Measurements from ENCODE around the gene SPEM3. TPM values are rescaled to one million over a fixed set of nuclear protein-coding genes. Genes with fewer than 3 reads are reported as not detected.
A peak's percentile ranks its signal among the peaks of the same experiment; 100 is the strongest.

Gene SPEM3
- total RNA-seq, 1 donor from 2014 or later, result not detected

DNA sequence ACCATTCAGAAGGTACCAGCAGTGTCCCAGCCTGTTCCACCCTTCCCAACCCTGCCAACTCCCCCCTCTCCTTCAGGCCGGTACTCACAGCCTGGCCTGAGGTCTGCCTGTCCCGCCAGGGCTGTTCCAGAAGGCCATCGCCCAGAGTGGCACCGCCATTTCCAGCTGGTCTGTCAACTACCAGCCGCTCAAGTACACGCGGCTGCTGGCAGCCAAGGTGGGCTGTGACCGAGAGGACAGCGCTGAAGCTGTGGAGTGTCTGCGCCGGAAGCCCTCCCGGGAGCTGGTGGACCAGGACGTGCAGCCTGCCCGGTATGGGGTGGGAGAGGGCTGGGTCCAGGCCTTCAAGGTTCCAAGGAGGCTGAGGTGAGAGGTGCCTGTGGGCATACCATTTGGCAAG lies 13.8 kb upstream of the SPEM3 start:
- no peak for DNase-seq (ENCODE audit: low read depth)
- TF ChIP-seq CTCF (conservative IDR thresholded peaks at IDR 0.05; ENCODE audit: low read depth, low read length), result no peak
- H3K4me3 ChIP-seq (ENCODE audit: low read depth, low read length), result no peak overlapping the region

- no peak overlapping the region for H3K4me3 ChIP-seq (ENCODE audit: low read depth, low read length)
- TF ChIP-seq CTCF (conservative IDR thresholded peaks at IDR 0.05; ENCODE audit: low read depth, low read length), result no peak
Observed at GRCh38 chr17:7415784-7416183, 12.9 kb upstream of the SPEM3 start.

GRCh38 chr17:7416323-7416722 lies 12.3 kb upstream of the SPEM3 start:
- no peak for DNase-seq (ENCODE audit: low read depth)
- H3K4me3 ChIP-seq (ENCODE audit: low read depth, low read length), result no peak overlapping the region
- peak; percentile 18 for TF ChIP-seq CTCF (conservative IDR thresholded peaks at IDR 0.05; ENCODE audit: low read depth, low read length)

More at GRCh38 chr17:7415784-7416183, 12.9 kb upstream of the SPEM3 start:
- no peak for DNase-seq (ENCODE audit: low read depth)

DNA sequence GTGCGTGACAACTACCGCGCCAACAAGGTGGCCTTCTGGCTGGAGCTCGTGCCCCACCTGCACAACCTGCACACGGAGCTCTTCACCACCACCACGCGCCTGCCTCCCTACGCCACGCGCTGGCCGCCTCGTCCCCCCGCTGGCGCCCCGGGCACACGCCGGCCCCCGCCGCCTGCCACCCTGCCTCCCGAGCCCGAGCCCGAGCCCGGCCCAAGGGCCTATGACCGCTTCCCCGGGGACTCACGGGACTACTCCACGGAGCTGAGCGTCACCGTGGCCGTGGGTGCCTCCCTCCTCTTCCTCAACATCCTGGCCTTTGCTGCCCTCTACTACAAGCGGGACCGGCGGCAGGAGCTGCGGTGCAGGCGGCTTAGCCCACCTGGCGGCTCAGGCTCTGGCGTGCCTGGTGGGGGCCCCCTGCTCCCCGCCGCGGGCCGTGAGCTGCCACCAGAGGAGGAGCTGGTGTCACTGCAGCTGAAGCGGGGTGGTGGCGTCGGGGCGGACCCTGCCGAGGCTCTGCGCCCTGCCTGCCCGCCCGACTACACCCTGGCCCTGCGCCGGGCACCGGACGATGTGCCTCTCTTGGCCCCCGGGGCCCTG lies 11.5 kb upstream of the SPEM3 start:
- no peak for TF ChIP-seq CTCF (conservative IDR thresholded peaks at IDR 0.05; ENCODE audit: low read depth, low read length)
- no peak for DNase-seq (ENCODE audit: low read depth)
- H3K4me3 ChIP-seq (ENCODE audit: low read depth, low read length), result no peak overlapping the region

GRCh38 chr17:7418472-7419152 lies 10.0 kb upstream of the SPEM3 start:
- no peak overlapping the region for H3K4me3 ChIP-seq (ENCODE audit: low read depth, low read length)
- no peak for DNase-seq (ENCODE audit: low read depth)
- no peak for TF ChIP-seq CTCF (conservative IDR thresholded peaks at IDR 0.05; ENCODE audit: low read depth, low read length)

DNA sequence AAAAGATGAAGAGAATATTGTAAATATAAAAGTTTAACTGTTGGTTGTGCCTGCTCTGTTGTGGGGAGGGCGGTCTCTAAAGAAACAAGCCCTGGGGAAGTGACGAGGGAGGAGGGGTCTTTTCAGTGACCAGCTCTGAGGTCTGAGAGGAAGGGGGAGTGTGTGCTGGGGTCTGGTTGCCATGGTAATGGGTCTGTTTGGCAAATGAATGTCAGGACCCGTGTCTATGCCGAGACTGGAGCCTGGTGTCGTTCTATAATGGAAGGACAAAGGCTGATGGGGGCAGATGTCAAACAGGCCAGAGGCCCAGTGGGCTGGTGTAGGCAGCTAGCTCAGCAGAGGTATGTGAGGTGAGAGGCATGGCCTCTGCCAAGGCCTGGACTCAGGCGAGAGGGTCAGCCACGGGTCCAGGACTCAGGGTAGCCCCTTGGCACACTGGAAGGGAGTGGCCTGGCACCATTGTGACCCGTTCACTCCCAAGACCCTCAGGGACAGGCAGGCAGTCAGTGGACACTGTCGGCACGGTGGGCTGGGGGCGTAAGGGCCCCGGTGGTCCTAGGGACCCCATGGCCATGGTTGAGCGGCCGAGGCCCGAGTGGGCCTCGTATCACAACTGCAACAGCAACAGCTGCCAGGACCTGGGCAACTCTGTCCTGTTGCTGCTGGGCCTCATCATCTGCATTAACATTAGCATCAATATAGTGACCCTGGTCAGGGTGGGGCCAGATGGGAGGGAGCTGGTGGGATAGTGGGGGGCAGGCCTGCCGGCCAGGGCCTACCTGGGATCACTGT lies 8.6 kb upstream of the SPEM3 start, which contains the start of gene SPEM1:
Gene SPEM1, plus strand, starts transcription at position 506 of the 792 bp plus-strand sequence. Its CDS starts 61 bp downstream, at position 567.
- DNase-seq (ENCODE audit: low read depth), result no peak
- TF ChIP-seq CTCF (conservative IDR thresholded peaks at IDR 0.05; ENCODE audit: low read depth, low read length), result no peak
- H3K4me3 ChIP-seq (ENCODE audit: low read depth, low read length), result no peak within 1 kb of the TSS

Data from epithelial cell of proximal tubule (primary cell).